CD14-positive monocyte (primary cell): ENCODE data around the gene TMCC1. TPM values are rescaled to one million over a fixed set of nuclear protein-coding genes. Genes with fewer than 3 reads are reported as not detected.
A peak's percentile ranks its signal among the peaks of the same experiment; 100 is the strongest.

Source experiments
- DNase-seq, 3 donors: peaks; one replicate each; pipeline ENCODE4 v3.0.0-alpha.2; 2011 to 2022
- H2AFZ ChIP-seq: 2 replicates; pipeline ENCODE4 v1.6.0; 2012; ENCODE audit warnings: mild to moderate bottlenecking, low read depth, low read length, inconsistent platforms; ENCODE audit not compliant: insufficient read depth, poor library complexity, severe bottlenecking
- H3K27ac ChIP-seq, 2 donors: 1 replicate in 1 of 2; 2 replicates in 1 of 2; pipeline ENCODE4 v1.5.1; 2012 to 2013; ENCODE audit warnings: low read length in 2 of 2, control low read depth in 1 of 2, inconsistent platforms in 1 of 2, low read depth in 1 of 2, mild to moderate bottlenecking in 1 of 2
- H3K27me3 ChIP-seq, 2 donors: one replicate each; pipeline versions ENCODE4 v1.6.0 to v1.6.1; 2011 to 2013; ENCODE audit warnings: low read length in 2 of 2; ENCODE audit not compliant: control insufficient read depth in 2 of 2, insufficient read depth in 2 of 2
- H3K36me3 ChIP-seq, 2 donors: replicated peaks in 1 of 2; 1 replicate in 1 of 2; 2 replicates in 1 of 2; pipeline versions ENCODE4 v1.5.1 to v1.6.1; 2012 to 2013; ENCODE audit warnings: low read length in 2 of 2, control low read depth in 1 of 2, inconsistent platforms in 1 of 2, mild to moderate bottlenecking in 1 of 2; ENCODE audit not compliant: insufficient read depth in 2 of 2, control insufficient read depth in 1 of 2
- H3K4me1 ChIP-seq, 2 donors: 1 replicate in 1 of 2; 2 replicates in 1 of 2; pipeline versions ENCODE4 v1.5.1 to v1.6.1; 2012 to 2013; ENCODE audit warnings: low read length in 2 of 2, control low read depth in 1 of 2, inconsistent platforms in 1 of 2, mild to moderate bottlenecking in 1 of 2, moderate library complexity in 1 of 2; ENCODE audit not compliant: insufficient read depth in 2 of 2, control insufficient read depth in 1 of 2
- H3K4me2 ChIP-seq: replicated peaks from 2 replicates; pipeline ENCODE3; 2012; ENCODE audit warnings: low read length, moderate library complexity, mild to moderate bottlenecking; ENCODE audit not compliant: poor library complexity, severe bottlenecking; ENCODE audit errors: extremely low read depth
- H3K4me3 ChIP-seq, 3 experiments: fragments of 200-600 bp in 1 of 3; sonication (generic) in 1 of 3; replicated peaks in 1 of 3; 1 replicate in 2 of 3; 2 replicates in 1 of 3; pipeline ENCODE4 v1.5.1; 2011 to 2013; ENCODE audit warnings: low read length in 3 of 3, mild to moderate bottlenecking in 3 of 3, control low read depth in 2 of 3, low read depth in 2 of 3, inconsistent platforms in 1 of 3, moderate library complexity in 1 of 3
- H3K79me2 ChIP-seq: 2 replicates; pipeline ENCODE4 v1.6.0; 2012; ENCODE audit warnings: mild to moderate bottlenecking, control low read depth, inconsistent platforms, low read length, moderate library complexity; ENCODE audit not compliant: insufficient read depth
- H3K9ac ChIP-seq: 2 replicates; pipeline ENCODE4 v1.6.0; 2017; ENCODE audit warnings: low read length, mild to moderate bottlenecking; ENCODE audit not compliant: insufficient read depth, poor library complexity, severe bottlenecking
- H3K9me3 ChIP-seq, 2 donors: replicated peaks in 1 of 2; 1 replicate in 1 of 2; 2 replicates in 1 of 2; pipeline versions ENCODE4 v1.5.1 to v1.6.1; 2012 to 2013; ENCODE audit warnings: low read length in 2 of 2, control low read depth in 1 of 2; ENCODE audit not compliant: control insufficient read depth in 1 of 2, insufficient read depth in 1 of 2
- H4K20me1 ChIP-seq: 2 replicates; pipeline ENCODE4 v1.6.0; 2012; ENCODE audit warnings: mild to moderate bottlenecking, low read length, control low read depth, moderate library complexity; ENCODE audit not compliant: insufficient read depth
- H3K27ac Mint-ChIP-seq, 7 donors: one replicate each; pipeline ENCODE4 v1.8.0; 2020; ENCODE audit warnings: mild to moderate bottlenecking in 7 of 7, mixed read lengths in 7 of 7, moderate library complexity in 6 of 7, inconsistent platforms in 2 of 7
- H3K27me3 Mint-ChIP-seq, 3 donors: one replicate each; pipeline ENCODE4 v1.8.0; 2021 to 2022; ENCODE audit warnings: low read depth in 3 of 3, mild to moderate bottlenecking in 3 of 3, mixed read lengths in 3 of 3, moderate library complexity in 3 of 3, inconsistent platforms in 1 of 3
- H3K36me3 Mint-ChIP-seq, 2 donors: one replicate each; pipeline ENCODE4 v1.8.0; 2020; ENCODE audit warnings: mixed read lengths in 2 of 2, inconsistent platforms in 1 of 2, mild to moderate bottlenecking in 1 of 2
- H3K4me1 Mint-ChIP-seq: one replicate; pipeline ENCODE4 v1.8.0; 2020; ENCODE audit warnings: mild to moderate bottlenecking, mixed read lengths
- H3K4me3 Mint-ChIP-seq, 2 donors: one replicate each; pipeline ENCODE4 v1.8.0; 2020; ENCODE audit warnings: mild to moderate bottlenecking in 2 of 2, mixed read lengths in 2 of 2, moderate library complexity in 1 of 2
- H3K9me3 Mint-ChIP-seq, 7 donors: one replicate each; pipeline ENCODE4 v1.8.0; 2020 to 2022; ENCODE audit warnings: mixed read lengths in 7 of 7, mild to moderate bottlenecking in 6 of 7, moderate library complexity in 6 of 7, inconsistent platforms in 2 of 7
- CTCF ChIP-seq: fragments of 200-600 bp; IDR thresholded peaks from one replicate; pipeline ENCODE4 v1.8.0; 2022; ENCODE audit warnings: antibody characterized with exemption, mild to moderate bottlenecking
- WGBS: methylation state at CpG from one replicate; pipeline ENCODE4 v1.1.5; 2013; ENCODE audit warnings: missing lambda C conversion rate; ENCODE audit not compliant: insufficient coverage; 5-methylcytosine and 5-hydroxymethylcytosine counted together
- intact Hi-C, 2 donors: fragments of 100-400 bp; cut with micrococcal nuclease; formaldehyde crosslinking; loops; one replicate each; pipeline versions ENCODE4 v1.15.0 to v1.15.1; 2023
- polyA plus RNA-seq, 3 donors: library from polyadenylated mRNA; depleted of rRNA in 1 of 3; unstranded in 2 of 3; stranded (reverse) in 1 of 3; fragments of 300-500 nt in 2 of 3; fragments of >200 nt in 1 of 3; fragmentation: Illumina TruSeq in 2 of 3; gene quantifications; 1 replicate in 2 of 3; 2 replicates in 1 of 3; pipeline ENCODE4 v1.2.3, GENCODE V29; 2012 to 2021

Gene TMCC1
- polyA plus RNA-seq, 3 donors, result 5.0 to 10.2 (median 5.0) TPM

DNA sequence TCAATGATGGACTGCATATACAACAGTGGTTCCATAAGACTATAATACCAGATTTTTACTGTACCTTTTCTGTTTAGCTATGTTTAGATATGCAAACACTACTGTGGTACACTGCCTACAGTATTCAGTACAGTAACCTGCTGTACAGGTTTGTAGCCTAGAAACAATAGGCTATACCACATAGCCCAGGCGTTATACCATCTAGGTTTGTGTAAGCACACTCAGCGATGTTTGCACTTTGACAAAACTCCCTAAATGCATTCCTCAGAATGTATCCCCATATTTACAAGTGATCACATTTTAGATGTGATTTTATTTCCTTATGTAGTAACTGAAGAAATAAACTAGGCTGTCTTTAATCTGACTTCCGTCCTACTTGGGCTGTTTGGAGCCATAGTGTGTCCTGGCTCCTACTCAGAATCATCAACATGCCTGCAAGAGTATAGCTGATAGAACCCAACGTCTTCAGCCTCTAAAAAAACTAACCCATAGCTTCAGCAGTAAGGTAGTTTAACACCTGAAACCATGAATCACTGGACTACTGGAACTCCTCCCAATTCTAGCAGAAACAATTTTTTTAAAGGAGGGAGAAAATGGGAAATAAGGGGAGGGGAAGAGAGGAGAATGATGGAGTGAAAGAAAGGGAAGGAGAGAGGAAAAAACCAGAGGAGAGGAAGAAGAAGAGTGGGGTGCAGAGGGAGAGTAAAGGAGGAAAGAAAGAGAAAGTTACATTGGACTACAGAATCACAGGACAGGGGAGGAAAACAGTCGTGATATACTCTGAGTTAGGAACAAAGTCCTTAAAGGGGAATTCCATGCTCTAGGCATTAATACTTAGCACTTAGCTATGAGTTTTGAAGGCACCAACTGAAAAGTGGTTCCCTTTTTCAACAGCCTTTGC is 219.4 kb downstream of the TMCC1 start:
- H4K20me1 ChIP-seq, result peaks cover 22% of the 10 kb centered on the region
- no peaks in the 10 kb centered on the region for H3K4me1 ChIP-seq
- Mint-ChIP-seq H3K27ac (no peak overlapping the region), H3K27me3 (peaks cover 0 to 2% (median 0%) of the 10 kb centered on the region in 3 donors), H3K36me3 (peaks cover 17 to 20% of the 10 kb centered on the region in 2 donors), H3K9me3 (no peaks in the 10 kb centered on the region), H3K4me1 (peaks cover 8% of the 10 kb centered on the region), H3K4me3 (no peak overlapping the region)
- no peak overlapping the region for H3K27ac ChIP-seq
- intact Hi-C loops, result no loop called here
- no peak for TF ChIP-seq CTCF
- peak in 1 of 3 donors; percentile 8 for DNase-seq
- no peaks in the 10 kb centered on the region for H3K9me3 ChIP-seq
- H3K27me3 ChIP-seq, result no peaks in the 10 kb centered on the region
- WGBS, result 100% methylated on average over 1 of the region's 5 CpGs
- no peak overlapping the region for H3K4me3 ChIP-seq
- H2AFZ ChIP-seq, result no peak overlapping the region
- peaks cover 17 to 19% of the 10 kb centered on the region in 2 donors for H3K36me3 ChIP-seq
- H3K79me2 ChIP-seq, result no peaks in the 10 kb centered on the region
- no peak overlapping the region for H3K4me2 ChIP-seq
- no peak overlapping the region for H3K9ac ChIP-seq

GRCh38 chr3:129673012-129673411 is 220.5 kb downstream of the TMCC1 start:
- Histone ChIP-seq H3K27me3 (no peaks in the 10 kb centered on the region), H3K4me1 (no peaks in the 10 kb centered on the region), H3K9me3 (no peaks in the 10 kb centered on the region), H3K9ac (no peak overlapping the region), H4K20me1 (peaks cover 19% of the 10 kb centered on the region), H3K4me2 (no peak overlapping the region), H3K27ac (no peak overlapping the region), H2AFZ (no peak overlapping the region), H3K4me3 (no peak overlapping the region), H3K79me2 (no peaks in the 10 kb centered on the region), H3K36me3 (peaks cover 17 to 19% of the 10 kb centered on the region in 2 donors)
- H3K9me3 Mint-ChIP-seq, result no peaks in the 10 kb centered on the region
- peaks cover 18 to 22% of the 10 kb centered on the region in 2 donors for H3K36me3 Mint-ChIP-seq
- no peak overlapping the region for H3K4me3 Mint-ChIP-seq
- 20% methylated on average over 1 of the region's 2 CpGs for WGBS
- DNase-seq, result no peak
- no peak overlapping the region for H3K27ac Mint-ChIP-seq
- peaks cover 0 to 2% (median 0%) of the 10 kb centered on the region in 3 donors for H3K27me3 Mint-ChIP-seq
- H3K4me1 Mint-ChIP-seq, result peaks cover 8% of the 10 kb centered on the region
- intact Hi-C loops, result no loop called here
- no peak for TF ChIP-seq CTCF
